Esophagus muscularis mucosa (tissue), 3 donors: ENCODE results near the gene SCN11A.

Source experiments
- POLR2A ChIP-seq: fragments of 450-650 bp; IDR thresholded peaks from one replicate; pipeline ENCODE4 v1.6.1; 2017; ENCODE audit warnings: antibody characterized with exemption, moderate library complexity, mild to moderate bottlenecking, low read depth
- POLR2AphosphoS5 ChIP-seq, 2 donors: sonication (generic); formaldehyde crosslinking; IDR thresholded peaks; one replicate each; pipeline ENCODE4 v1.6.1; 2017; ENCODE audit warnings: antibody characterized with exemption in 2 of 2
- TF ChIP-seq, protein P1 (sequence below), 3 experiments: fragments of 200-600 bp in 2 of 3; fragments of 450-650 bp in 1 of 3; sonication (generic) in 2 of 3; IDR thresholded peaks; one replicate each; pipeline ENCODE4 v1.5.1; 2017 to 2019; ENCODE audit warnings: antibody characterized with exemption in 3 of 3, mild to moderate bottlenecking in 2 of 3, moderate library complexity in 1 of 3

DNA sequence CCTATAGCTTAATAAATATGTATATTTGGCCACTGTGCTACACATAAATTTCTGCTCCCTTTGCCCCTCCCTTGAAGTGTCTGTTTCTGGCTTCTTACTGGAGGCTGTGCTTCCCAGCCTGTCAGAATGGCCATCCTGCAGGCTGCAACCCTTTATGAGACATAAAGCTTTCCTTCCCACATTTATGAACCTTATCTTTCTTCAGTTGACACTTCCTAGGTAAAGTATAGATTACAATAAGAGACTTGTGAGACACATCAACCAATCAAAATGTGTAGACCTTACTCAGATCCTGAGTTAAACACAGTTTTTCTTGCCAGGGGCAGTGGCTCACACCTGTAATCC lies 29.5 kb downstream of the SCN11A start:
- TF ChIP-seq, protein P1, sequence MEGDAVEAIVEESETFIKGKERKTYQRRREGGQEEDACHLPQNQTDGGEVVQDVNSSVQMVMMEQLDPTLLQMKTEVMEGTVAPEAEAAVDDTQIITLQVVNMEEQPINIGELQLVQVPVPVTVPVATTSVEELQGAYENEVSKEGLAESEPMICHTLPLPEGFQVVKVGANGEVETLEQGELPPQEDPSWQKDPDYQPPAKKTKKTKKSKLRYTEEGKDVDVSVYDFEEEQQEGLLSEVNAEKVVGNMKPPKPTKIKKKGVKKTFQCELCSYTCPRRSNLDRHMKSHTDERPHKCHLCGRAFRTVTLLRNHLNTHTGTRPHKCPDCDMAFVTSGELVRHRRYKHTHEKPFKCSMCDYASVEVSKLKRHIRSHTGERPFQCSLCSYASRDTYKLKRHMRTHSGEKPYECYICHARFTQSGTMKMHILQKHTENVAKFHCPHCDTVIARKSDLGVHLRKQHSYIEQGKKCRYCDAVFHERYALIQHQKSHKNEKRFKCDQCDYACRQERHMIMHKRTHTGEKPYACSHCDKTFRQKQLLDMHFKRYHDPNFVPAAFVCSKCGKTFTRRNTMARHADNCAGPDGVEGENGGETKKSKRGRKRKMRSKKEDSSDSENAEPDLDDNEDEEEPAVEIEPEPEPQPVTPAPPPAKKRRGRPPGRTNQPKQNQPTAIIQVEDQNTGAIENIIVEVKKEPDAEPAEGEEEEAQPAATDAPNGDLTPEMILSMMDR (IDR thresholded peaks at IDR 0.05), result no peak
- no peak for TF ChIP-seq POLR2A
- TF ChIP-seq POLR2AphosphoS5 (IDR thresholded peaks at IDR 0.05), result no peak
